Frontal cortex (tissue), 4 donors: ENCODE data around the gene ABCA3. TPM values are rescaled to one million over a fixed set of nuclear protein-coding genes. Genes with fewer than 3 reads are reported as not detected.

ENCODE experiments used
- DNase-seq, 2 donors: peaks; one replicate each; pipeline ENCODE4 v3.0.0; 2012; ENCODE audit warnings: low spot score in 2 of 2
- FAIRE-seq: peaks from 2 replicates; lab custom pipeline; 2012; peaks lifted over from hg19 to GRCh38; lab: Jason Lieb, UNC
- small RNA-seq: library from RNA; depleted of rRNA; stranded (forward); fragments of <200 nt; gene quantifications from one replicate; pipeline ENCODE3, GENCODE V24; 2014
- total RNA-seq: library from RNA; depleted of rRNA; stranded (reverse); fragments of >200 nt; gene quantifications from one replicate; pipeline ENCODE4 v1.2.3, GENCODE V29; 2014
- donor health status: control.
- donor health status: control.
- donor health status: control.

Gene ABCA3
- total RNA-seq, 1 donor from 2014 or later, result 36.3 TPM

DNA sequence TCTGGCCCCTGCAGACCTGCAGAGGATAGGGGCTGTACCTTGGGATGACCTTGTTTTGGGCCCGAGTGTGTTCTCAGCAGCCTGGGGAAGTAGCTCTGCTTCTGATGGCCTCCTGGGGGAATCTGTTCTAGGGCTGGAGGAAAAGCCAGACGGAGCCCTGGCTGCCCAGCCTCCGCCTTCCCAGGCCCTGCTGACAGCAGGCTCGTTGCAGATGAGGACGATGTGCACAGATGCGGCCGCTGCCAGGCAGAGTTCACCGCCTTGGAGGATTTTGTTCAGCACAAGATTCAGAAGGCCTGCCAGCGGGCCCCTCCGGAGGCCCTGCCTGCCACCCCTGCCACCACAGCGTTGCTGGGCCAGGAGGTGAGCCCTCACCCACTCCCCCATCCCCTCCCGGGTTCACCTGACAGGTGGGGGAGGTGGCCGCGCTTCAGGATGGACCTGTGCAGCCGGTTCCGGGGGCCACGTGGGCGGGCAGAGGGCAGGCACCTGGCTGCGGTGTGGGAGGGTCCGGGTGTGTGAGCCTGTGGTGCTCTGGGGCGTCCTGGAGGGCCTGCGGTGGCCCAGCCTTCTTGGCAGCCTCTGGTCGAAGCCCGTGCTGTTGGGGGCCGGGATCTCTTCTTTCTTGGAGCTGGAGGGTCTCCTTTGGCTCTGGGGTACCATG lies 112.2 kb downstream of the ABCA3 start:
- FAIRE-seq (no peak), DNase-seq (no peak)

DNA sequence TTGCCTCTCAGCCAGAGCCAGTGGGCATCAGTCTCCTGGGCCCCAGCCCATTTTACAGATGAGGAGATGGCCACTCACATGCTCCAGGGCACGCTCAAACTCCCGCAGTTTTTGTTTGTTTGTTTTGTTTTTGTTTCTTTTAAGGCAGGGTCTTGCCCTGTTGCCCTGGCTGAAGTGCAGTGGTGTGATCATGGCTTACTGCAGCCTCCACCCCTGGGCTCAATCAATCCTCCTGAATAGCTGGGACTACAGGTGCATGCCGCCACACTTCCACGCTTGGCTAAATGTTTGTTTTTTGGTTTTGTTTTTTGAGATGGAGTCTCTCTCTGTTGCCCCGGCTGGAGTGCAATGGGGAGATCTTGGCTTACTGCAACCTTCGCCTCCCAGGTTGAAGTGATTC lies 113.6 kb downstream of the ABCA3 start:
- no peak for FAIRE-seq
- DNase-seq, result no peak

DNA sequence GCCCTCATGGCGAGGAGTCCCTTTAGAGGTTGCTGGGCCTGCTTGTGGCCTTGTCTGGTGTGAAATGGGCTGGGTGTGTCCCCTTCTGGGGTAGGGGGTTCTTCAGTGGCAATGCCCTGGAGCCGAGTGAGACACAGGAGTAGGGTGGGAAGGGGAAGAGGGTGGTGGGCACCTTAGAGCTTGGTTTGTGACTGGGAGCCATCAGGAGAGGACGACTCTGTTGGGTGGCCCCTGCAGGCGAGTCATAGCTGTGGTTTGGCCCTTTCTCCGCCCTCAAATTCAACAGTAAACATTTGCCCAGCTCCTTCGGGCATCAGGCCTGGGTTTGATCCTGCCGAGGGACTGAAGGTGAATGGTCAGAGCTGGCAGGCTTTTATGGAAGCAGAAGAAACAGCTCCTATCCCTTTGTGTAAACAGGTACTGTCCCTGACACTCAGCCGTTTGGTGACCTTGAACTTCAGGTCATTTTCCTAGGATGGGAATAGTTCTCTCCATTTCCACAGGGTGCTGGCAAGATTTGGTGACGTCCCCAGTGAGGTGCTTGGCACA lies 114.2 kb downstream of the ABCA3 start:
- DNase-seq (no peak), FAIRE-seq (no peak)

Small RNAs within 50 kb of the gene (small RNA-seq; reads per million reads assigned to genes)
- not detected for gene MIR3677
- not detected for gene MIR4717

Other genes starting within 250 kb of the ABCA3 start
- 58.3 TPM for gene PKD1, start 204.8 kb downstream of the ABCA3 start, total RNA-seq
- 4.1 TPM for gene RAB26, start 192.1 kb downstream of the ABCA3 start, total RNA-seq
- 25.7 TPM for gene TRAF7, start 184.9 kb downstream of the ABCA3 start, total RNA-seq
- gene CASKIN1, start 144.1 kb downstream of the ABCA3 start, total RNA-seq, result 15.9 TPM
- 6.9 TPM for gene MLST8, start 135.3 kb downstream of the ABCA3 start, total RNA-seq
- gene BRICD5, start 129.9 kb downstream of the ABCA3 start, total RNA-seq, result 4.5 TPM
- gene PGP, start 125.9 kb downstream of the ABCA3 start, total RNA-seq, result 10.2 TPM
- gene E4F1, start 117.1 kb downstream of the ABCA3 start, total RNA-seq, result 27.3 TPM
- 2.4 TPM for gene DNASE1L2, start 104.3 kb downstream of the ABCA3 start, total RNA-seq
- 10.2 TPM for gene ECI1, start 89.1 kb downstream of the ABCA3 start, total RNA-seq
- gene RNPS1, start 72.6 kb downstream of the ABCA3 start, total RNA-seq, result 81.1 TPM
- 12.6 TPM for gene CCNF, start 88.7 kb upstream of the ABCA3 start, total RNA-seq
- 7.7 TPM for gene TEDC2, start 119.4 kb upstream of the ABCA3 start, total RNA-seq
- 3.3 TPM for gene NTN3, start 130.6 kb upstream of the ABCA3 start, total RNA-seq
- 24.5 TPM for gene TBC1D24, start 134.4 kb upstream of the ABCA3 start, total RNA-seq
- 10.6 TPM for gene ATP6V0C, start 173.2 kb upstream of the ABCA3 start, total RNA-seq
- gene AMDHD2, start 179.6 kb upstream of the ABCA3 start, total RNA-seq, result 11.4 TPM
- 0.41 TPM for gene CEMP1, start 190.7 kb upstream of the ABCA3 start, total RNA-seq
- 28.5 TPM for gene PDPK1, start 197.3 kb upstream of the ABCA3 start, total RNA-seq